GM19240 (cell line): ENCODE data around the gene HLTF.
"Not testable (repeated sequence)": the region's sequence is repeated elsewhere in the genome, so short reads cannot be mapped to it uniquely, and the experiment has no call there.

ENCODE experiments used
- DNase-seq: peaks from one replicate; pipeline ENCODE4 v3.0.0; 2011; ENCODE audit warnings: low spot score; ENCODE audit not compliant: insufficient read length

The HLTF gene

GRCh38 chr3:148991219-148992026 lies 94.9 kb downstream of the HLTF start, which contains the start of gene GYG1:
TSS of gene GYG1 (plus strand) at chr3:148991540. CDS start at chr3:148991641, 101 bp downstream.
- DNase-seq = peak; percentile 68

- DNase-seq = no peak
Measured at GRCh38 chr3:148990236-148990635, 96.1 kb downstream of the HLTF start.

- DNase-seq = not testable (repeated sequence)
Measured at GRCh38 chr3:148987551-148987950, 98.8 kb downstream of the HLTF start.

- DNase-seq = no peak
Measured at GRCh38 chr3:148981273-148981672, 105.1 kb downstream of the HLTF start.
